ENCODE measurements around the gene ATP10D. TPM values are rescaled to one million over a fixed set of nuclear protein-coding genes. Genes with fewer than 3 reads are reported as not detected.
A peak's percentile ranks its signal among the peaks of the same experiment; 100 is the strongest.
"Not testable (repeated sequence)": the region's sequence is repeated elsewhere in the genome, so short reads cannot be mapped to it uniquely, and the experiment has no call there.

Gene ATP10D
- total RNA-seq, 2 experiments from 2014 or later, result 10.9 to 16.1 TPM

DNA sequence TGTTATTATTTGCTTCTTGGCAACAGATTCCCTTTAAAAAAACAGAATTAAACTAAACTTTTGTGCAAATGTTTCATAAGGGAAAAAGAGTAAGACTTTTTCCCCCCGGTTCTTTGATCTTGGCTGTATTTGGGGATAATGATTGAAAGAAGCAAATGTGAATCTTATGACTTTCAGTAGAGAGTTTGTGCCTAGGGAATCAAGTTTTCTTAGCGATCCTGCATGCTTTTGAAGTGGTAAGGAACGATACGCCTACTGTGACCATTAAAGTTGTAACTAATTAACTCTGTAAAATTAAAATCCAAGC, 9.0 kb downstream of the ATP10D start:
- Mint-ChIP-seq H3K27me3 (no peaks in the 10 kb centered on the region), H3K36me3 (peaks cover 3% of the 10 kb centered on the region), H3K9me3 (no peaks in the 10 kb centered on the region), H3K27ac (no peak overlapping the region), H3K4me1 (peaks cover 9% of the 10 kb centered on the region), H3K4me3 (no peak overlapping the region)
- POLR2A ChIA-PET, result interaction anchor here (0.6 kb wide), 1 partner anchor 38 kb away, joined by 3 read pairs; no protein-coding TSS in a partner anchor
- no peak for DNase-seq
- ATAC-seq (ENCODE audit: low read depth), result no peak

DNA sequence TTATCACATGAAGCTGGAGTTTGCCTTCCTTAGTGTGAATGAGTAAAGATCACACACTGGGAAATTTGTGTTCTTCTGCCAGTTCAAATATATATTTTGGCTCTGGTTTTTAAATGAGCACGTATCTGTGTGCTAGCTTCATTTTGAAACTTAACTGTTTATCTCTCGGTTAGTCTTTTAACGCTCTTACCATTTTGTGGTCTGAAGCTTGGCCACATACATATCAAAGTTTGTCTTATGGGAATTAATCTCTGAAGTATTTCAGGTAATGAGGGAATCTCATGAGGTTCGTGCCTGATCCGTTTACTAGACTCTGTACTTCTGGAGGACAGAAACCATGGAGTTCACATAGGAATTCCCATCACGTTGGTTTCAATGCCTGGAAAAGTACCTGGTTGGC, 13.8 kb downstream of the ATP10D start:
- Mint-ChIP-seq H3K4me3 (no peak overlapping the region), H3K27me3 (no peaks in the 10 kb centered on the region)

GRCh38 chr4:47499700-47500099, 14.6 kb downstream of the ATP10D start:
- ATAC-seq (ENCODE audit: low read depth) (no peak), DNase-seq (no peak)
- Mint-ChIP-seq H3K27me3 (no peaks in the 10 kb centered on the region), H3K36me3 (peaks cover 2% of the 10 kb centered on the region), H3K27ac (no peak overlapping the region), H3K9me3 (no peaks in the 10 kb centered on the region), H3K4me3 (no peak overlapping the region), H3K4me1 (no peaks in the 10 kb centered on the region)
- POLR2A ChIA-PET, result interaction anchor here (0.6 kb wide), 1 partner anchor 909 kb away, joined by 3 read pairs; no protein-coding TSS in a partner anchor

More for the DNA sequence above, 13.8 kb downstream of the ATP10D start:
- DNase-seq, result no peak
- H3K4me1 Mint-ChIP-seq, result no peaks in the 10 kb centered on the region
- no peak overlapping the region for H3K27ac Mint-ChIP-seq
- H3K9me3 Mint-ChIP-seq, result no peaks in the 10 kb centered on the region
- ATAC-seq (ENCODE audit: low read depth), result no peak
- H3K36me3 Mint-ChIP-seq, result no peaks in the 10 kb centered on the region
- POLR2A ChIA-PET, result no interaction called here

DNA sequence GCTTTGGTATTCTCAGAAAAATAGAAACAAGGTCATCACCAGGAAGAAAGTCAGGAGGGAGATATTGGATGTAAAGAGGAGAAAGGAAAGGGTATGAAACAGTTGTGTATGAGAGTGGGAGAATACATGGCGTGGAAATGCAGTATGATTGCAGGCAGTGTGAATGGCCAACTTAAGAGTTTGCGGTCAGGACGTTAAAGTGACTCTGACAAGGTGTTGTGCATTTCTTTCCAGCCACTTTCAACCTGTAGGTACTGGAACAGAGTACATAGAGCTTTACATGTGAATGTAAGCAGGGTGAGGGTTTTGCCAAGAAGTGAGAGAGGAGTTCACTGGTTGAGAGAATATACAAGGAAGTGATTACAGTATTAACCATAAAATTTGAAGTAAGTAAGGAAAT, 15.7 kb downstream of the ATP10D start:
- no peaks in the 10 kb centered on the region for H3K4me1 Mint-ChIP-seq
- POLR2A ChIA-PET, result no interaction called here
- H3K36me3 Mint-ChIP-seq, result peaks cover 2% of the 10 kb centered on the region
- ATAC-seq (ENCODE audit: low read depth), result no peak
- no peak overlapping the region for H3K4me3 Mint-ChIP-seq
- H3K27me3 Mint-ChIP-seq, result no peaks in the 10 kb centered on the region
- H3K9me3 Mint-ChIP-seq, result no peaks in the 10 kb centered on the region
- no peak overlapping the region for H3K27ac Mint-ChIP-seq
- DNase-seq, result no peak

DNA sequence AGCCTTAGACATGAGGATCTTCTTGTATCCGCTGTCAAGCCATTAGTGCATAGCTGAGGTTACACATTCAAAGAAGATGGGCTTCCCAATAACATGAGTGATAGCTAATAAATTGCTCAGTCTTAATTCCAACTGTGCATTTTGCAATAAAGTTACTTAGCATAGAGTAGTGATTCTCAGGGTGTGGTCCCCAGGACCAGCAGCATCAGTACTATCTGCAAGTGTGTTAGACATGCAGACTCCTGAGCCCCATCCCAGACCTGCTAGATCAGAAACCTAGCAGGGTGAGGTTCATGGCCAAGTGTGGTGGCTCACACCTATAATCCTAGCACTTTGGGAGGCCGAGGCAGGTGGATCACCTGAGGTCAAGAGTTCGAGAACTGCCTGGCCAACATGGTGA, 20.1 kb downstream of the ATP10D start:
- no peaks in the 10 kb centered on the region for H3K27me3 Mint-ChIP-seq
- peaks cover 2% of the 10 kb centered on the region for H3K36me3 Mint-ChIP-seq
- H3K4me1 Mint-ChIP-seq, result no peaks in the 10 kb centered on the region
- POLR2A ChIA-PET, result no interaction called here
- no peak overlapping the region for H3K4me3 Mint-ChIP-seq
- DNase-seq, result no peak
- H3K27ac Mint-ChIP-seq, result no peak overlapping the region
- H3K9me3 Mint-ChIP-seq, result no peaks in the 10 kb centered on the region
- no peak for ATAC-seq (ENCODE audit: low read depth)

- no peak overlapping the region for H3K4me3 Mint-ChIP-seq
- DNase-seq (no peak), ATAC-seq (ENCODE audit: low read depth) (no peak)
- peaks cover 3% of the 10 kb centered on the region for H3K4me1 Mint-ChIP-seq
- H3K27me3 Mint-ChIP-seq, result no peaks in the 10 kb centered on the region
- no peak overlapping the region for H3K27ac Mint-ChIP-seq
- POLR2A ChIA-PET, result no interaction called here
- no peaks in the 10 kb centered on the region for H3K9me3 Mint-ChIP-seq
- H3K36me3 Mint-ChIP-seq, result peaks cover 2% of the 10 kb centered on the region
These were observed 20.6 kb downstream of the ATP10D start for GRCh38 chr4:47505666-47506065.

GRCh38 chr4:47510506-47511143, 25.6 kb downstream of the ATP10D start:
- ATAC-seq (ENCODE audit: low read depth), result no peak
- Mint-ChIP-seq H3K9me3 (no peaks in the 10 kb centered on the region), H3K36me3 (peaks cover 19% of the 10 kb centered on the region), H3K4me3 (no peak overlapping the region), H3K4me1 (peaks cover 8% of the 10 kb centered on the region), H3K27me3 (no peaks in the 10 kb centered on the region), H3K27ac (no peak overlapping the region)
- POLR2A ChIA-PET, result interaction anchor here (0.7 kb wide), 2 partner anchors 25 kb away, joined by 3 read pairs; partner anchors contain the start of gene ATP10D
- no peak for DNase-seq

- Mint-ChIP-seq H3K27ac (no peak overlapping the region), H3K9me3 (no peaks in the 10 kb centered on the region), H3K36me3 (peaks cover 19% of the 10 kb centered on the region), H3K4me1 (peaks cover 8% of the 10 kb centered on the region), H3K4me3 (no peak overlapping the region), H3K27me3 (no peaks in the 10 kb centered on the region)
- DNase-seq (no peak), ATAC-seq (ENCODE audit: low read depth) (no peak)
- POLR2A ChIA-PET, result no interaction called here
These were observed 28.4 kb downstream of the ATP10D start for GRCh38 chr4:47513461-47513860.

DNA sequence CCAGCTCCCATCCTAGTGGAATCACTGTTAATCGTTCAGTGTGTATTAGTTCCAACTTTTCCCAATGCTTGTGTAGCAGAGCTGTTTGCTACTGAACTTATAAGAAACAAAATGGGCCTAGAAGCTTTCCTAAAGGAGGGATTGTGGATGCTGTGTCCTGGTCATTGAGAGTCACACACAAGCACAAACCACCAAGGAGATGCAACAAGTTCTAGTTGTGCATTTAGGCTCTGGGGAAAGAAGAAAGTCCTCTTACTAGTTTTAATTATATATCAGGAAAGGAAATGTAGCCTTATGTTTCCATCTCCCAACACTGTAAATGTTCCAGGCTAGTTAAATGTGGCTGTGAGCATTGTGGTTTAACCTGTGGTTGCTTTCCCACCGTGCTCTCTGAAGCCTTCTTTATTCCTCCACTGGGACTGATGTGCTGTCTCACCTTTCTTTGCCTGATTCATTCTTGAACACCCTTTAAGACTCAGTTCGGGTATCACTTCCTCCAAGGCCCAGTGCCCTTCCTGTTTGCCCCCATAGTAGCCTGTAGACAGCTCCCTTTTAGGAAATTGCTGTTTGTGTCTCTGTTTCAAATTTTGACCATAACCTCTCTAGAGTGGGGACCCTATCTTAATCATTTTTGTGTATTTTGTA, 34.3 kb downstream of the ATP10D start:
- Mint-ChIP-seq H3K27me3 (no peaks in the 10 kb centered on the region), H3K4me3 (no peak overlapping the region), H3K4me1 (peaks cover 12% of the 10 kb centered on the region), H3K9me3 (peaks cover 1% of the 10 kb centered on the region), H3K27ac (peak overlapping the region; percentile 70), H3K36me3 (peaks cover 23% of the 10 kb centered on the region)
- ATAC-seq (ENCODE audit: low read depth), result peak; percentile 71
- no peak for DNase-seq
- POLR2A ChIA-PET, result no interaction called here

DNA sequence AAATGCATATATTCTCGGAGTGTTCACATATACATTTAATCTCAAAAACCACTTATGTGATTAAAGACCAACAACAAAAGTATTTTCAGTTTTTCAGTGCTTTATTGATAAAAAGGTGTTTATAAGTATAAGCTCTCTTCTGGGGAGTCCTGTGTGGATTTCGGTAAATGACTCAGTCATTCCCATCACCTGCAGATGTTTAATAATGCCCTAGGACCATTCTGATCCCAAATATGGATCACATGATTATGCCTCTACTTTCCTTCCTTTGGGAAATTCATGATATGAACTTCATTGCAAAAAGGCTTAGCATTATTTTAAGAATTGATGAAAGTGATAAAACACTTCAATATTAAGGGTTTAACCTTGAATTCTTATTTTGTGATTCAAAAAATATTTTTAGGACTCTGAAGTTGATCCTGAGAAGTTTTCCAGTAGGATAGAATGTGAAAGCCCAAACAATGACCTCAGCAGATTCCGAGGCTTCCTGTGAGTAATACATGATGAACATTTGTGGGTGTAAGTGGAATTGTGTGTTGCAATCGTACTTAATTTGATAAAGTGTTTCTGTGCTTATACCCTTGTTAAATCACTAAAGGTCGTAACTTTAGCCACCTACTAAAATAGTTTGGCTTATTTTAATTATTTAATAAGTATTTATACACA, 40.2 kb downstream of the ATP10D start:
- ATAC-seq (ENCODE audit: low read depth), result no peak
- POLR2A ChIA-PET, result interaction anchor here (0.6 kb wide), 1 partner anchor 39 kb away, joined by 5 read pairs; no protein-coding TSS in a partner anchor

DNA sequence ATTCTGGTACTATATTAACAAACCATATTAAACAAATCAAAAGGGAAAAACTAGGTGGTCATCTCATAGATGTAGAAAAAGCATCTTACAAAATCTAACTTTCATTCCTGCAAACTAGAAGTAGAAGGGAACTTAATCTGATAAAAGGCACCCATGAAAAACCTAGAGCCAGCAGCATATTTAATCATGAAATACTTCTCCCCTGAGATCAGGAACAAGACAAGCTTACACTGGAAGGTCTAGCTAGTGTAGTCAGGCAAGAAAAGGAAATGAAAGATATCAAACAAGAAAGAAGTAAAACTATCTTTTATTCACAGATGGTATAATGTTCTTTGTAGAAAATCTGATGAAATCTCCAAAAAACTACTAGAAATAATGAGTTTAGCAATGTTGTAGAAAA, 41.2 kb downstream of the ATP10D start:
- Mint-ChIP-seq H3K27me3 (no peaks in the 10 kb centered on the region), H3K36me3 (peaks cover 50% of the 10 kb centered on the region), H3K9me3 (peaks cover 12% of the 10 kb centered on the region), H3K4me3 (no peak overlapping the region), H3K27ac (no peak overlapping the region), H3K4me1 (peaks cover 17% of the 10 kb centered on the region)
- no peak for DNase-seq
- ATAC-seq (ENCODE audit: low read depth), result no peak
- POLR2A ChIA-PET, result no interaction called here

More for the DNA sequence above, 40.2 kb downstream of the ATP10D start:
- Mint-ChIP-seq H3K27ac (no peak overlapping the region), H3K4me3 (no peak overlapping the region), H3K9me3 (peaks cover 12% of the 10 kb centered on the region), H3K27me3 (no peaks in the 10 kb centered on the region), H3K36me3 (peaks cover 47% of the 10 kb centered on the region), H3K4me1 (peaks cover 11% of the 10 kb centered on the region)
- no peak for DNase-seq

GRCh38 chr4:47528646-47529045, 43.6 kb downstream of the ATP10D start:
- peaks cover 53% of the 10 kb centered on the region for H3K36me3 Mint-ChIP-seq
- ATAC-seq (ENCODE audit: low read depth); POLR2A ChIA-PET; H3K4me3 Mint-ChIP-seq; H3K27ac Mint-ChIP-seq; H3K27me3 Mint-ChIP-seq; DNase-seq: not testable (repeated sequence)
- H3K4me1 Mint-ChIP-seq, result peaks cover 34% of the 10 kb centered on the region
- peaks cover 12% of the 10 kb centered on the region for H3K9me3 Mint-ChIP-seq

GRCh38 chr4:47530801-47531200, 45.7 kb downstream of the ATP10D start:
- Mint-ChIP-seq H3K9me3 (peaks cover 14% of the 10 kb centered on the region), H3K27me3 (no peaks in the 10 kb centered on the region), H3K4me1 (peaks cover 55% of the 10 kb centered on the region), H3K27ac (peak overlapping the region; percentile 91), H3K36me3 (peaks cover 67% of the 10 kb centered on the region), H3K4me3 (peak overlapping the region; percentile 67)
- DNase-seq, result no peak
- ATAC-seq (ENCODE audit: low read depth), result no peak
- POLR2A ChIA-PET, result interaction anchor here (1.1 kb wide), 2 partner anchors 12 to 46 kb away, joined by 3 to 4 read pairs; partner anchors contain the start of gene ATP10D

Data from activated naive CD8-positive, alpha-beta T cell treated with anti-CD3 and anti-CD28 coated beads, Interleukin-2, amount 10 ng/mL, durations not matched to agents 7 days and 5 days (primary cell).